AG20443 (cell line): ENCODE measurements around the gene KRT12.
"Not testable (repeated sequence)": the region's sequence is repeated elsewhere in the genome, so short reads cannot be mapped to it uniquely, and the experiment has no call there.

Experiments used
- DNase-seq: peaks from one replicate; pipeline ENCODE4 v3.0.0; 2012; ENCODE audit warnings: low spot score, mixed read lengths

KRT12 gene

DNA sequence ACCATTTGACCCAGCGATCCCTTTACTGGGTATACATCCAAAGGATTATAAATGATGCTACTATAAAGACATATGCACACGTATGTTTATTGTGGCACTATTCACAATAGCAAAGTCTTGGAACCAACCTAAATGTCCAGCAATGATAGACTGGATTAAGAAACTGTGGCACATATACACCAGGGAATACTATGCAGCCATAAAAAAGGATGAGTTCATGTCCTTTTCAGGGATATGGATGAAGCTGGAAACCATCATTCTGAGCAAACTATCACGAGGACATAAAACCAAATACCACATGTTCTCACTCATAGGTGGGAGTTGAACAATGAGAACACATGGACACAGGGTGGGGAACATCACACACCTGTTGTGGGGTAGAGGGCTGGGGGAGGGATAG, 52.4 kb downstream of the KRT12 start:
- DNase-seq = not testable (repeated sequence)

DNA sequence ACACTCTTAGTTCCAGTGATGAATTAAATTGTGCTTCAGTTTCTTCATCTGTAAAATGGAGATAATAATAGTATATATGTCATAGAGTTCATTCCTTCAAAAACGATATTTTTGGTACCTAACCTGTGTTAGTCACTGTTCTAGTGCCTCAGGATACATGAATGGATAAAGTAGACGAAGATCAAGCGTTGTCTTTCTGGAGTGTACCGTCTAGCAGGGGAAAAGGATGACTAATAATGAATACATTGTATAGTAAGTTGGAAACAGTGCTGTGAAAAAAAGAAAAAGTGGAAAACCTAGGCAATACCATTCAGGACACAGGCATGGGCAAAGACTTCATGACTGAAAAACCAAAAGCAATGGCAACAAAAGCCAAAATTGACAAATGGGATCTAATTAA, 53.2 kb downstream of the KRT12 start:
- no peak for DNase-seq

DNA sequence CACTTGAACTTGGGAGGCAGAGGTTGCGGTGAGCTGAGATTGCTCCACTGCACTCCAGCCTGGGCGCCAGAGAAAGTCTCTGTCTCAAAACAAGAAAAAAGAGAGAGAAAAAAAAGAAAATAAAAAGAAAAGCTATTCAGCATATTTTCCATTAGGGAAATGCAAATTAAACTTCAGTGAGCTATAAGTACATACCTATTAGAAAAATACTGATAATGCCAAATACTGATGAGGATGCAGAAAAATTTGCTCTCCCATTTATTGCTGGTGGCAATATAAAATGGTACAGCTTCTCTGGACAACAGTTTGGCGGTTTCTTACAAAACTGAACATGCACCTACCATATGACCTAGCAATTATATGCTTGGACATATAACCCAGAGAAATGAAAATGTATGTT, 54.4 kb downstream of the KRT12 start:
- no peak for DNase-seq
